ENCODE data around the gene HGD. TPM values are rescaled to one million over a fixed set of nuclear protein-coding genes. Genes with fewer than 3 reads are reported as not detected.

HGD gene
- total RNA-seq, 1 experiment from 2014 or later: 0.33 TPM

- H3K9me3 Mint-ChIP-seq: no peaks in the 10 kb centered on the region
- WGBS (ENCODE audit: extremely low coverage, insufficient read length, low lambda C conversion rate): no CpG with 5 or more reads among the region's 4 CpGs
These were observed 73.5 kb downstream of the HGD start for GRCh38 chr3:120608506-120608905.

More at GRCh38 chr3:120608506-120608905, 73.5 kb downstream of the HGD start:
- Histone ChIP-seq H3K14ac (ENCODE audit: insufficient read depth, low read length) (no peak overlapping the region), H2BK120ac (ENCODE audit: low read depth, low read length, poor library complexity, severe bottlenecking) (no peak overlapping the region), H3T11ph (ENCODE audit: low read length) (no peak overlapping the region), H3K4me2 (ENCODE audit: insufficient read depth, insufficient read length, low read length) (no peak overlapping the region), H3K23me2 (ENCODE audit: insufficient read length, low read depth, low read length, poor library complexity, severe bottlenecking) (no peaks in the 10 kb centered on the region), H4K91ac (ENCODE audit: insufficient read length, low read depth, low read length) (no peak overlapping the region), H2BK15ac (ENCODE audit: low read depth, low read length) (no peak overlapping the region), H3K27me3 (ENCODE audit: insufficient read depth, low read length) (no peaks in the 10 kb centered on the region), H3K23ac (ENCODE audit: insufficient read length, low read depth, low read length) (no peak overlapping the region), H3K79me2 (ENCODE audit: insufficient read depth, low read length) (no peaks in the 10 kb centered on the region), H3K79me1 (ENCODE audit: insufficient read depth, low read depth, low read length, poor library complexity, severe bottlenecking) (no peaks in the 10 kb centered on the region), H3K9me3 (ENCODE audit: control insufficient read depth, low read depth, low read length) (no peaks in the 10 kb centered on the region), H4K8ac (replicated peaks; ENCODE audit: insufficient read length, low read depth, low read length) (no peak overlapping the region), H3K56ac (ENCODE audit: insufficient read length, low read depth, low read length) (no peak overlapping the region), H2BK12ac (ENCODE audit: insufficient read length, low read depth, low read length) (no peak overlapping the region), H4K20me1 (ENCODE audit: control insufficient read depth, insufficient read depth, insufficient read length) (no peaks in the 10 kb centered on the region), H2BK20ac (ENCODE audit: low read depth, low read length, poor library complexity, severe bottlenecking) (no peak overlapping the region), H2BK5ac (ENCODE audit: insufficient read length, low read length) (no peak overlapping the region), H3K4me1 (ENCODE audit: insufficient read depth, low read length) (no peaks in the 10 kb centered on the region), H3K18ac (ENCODE audit: insufficient read length, low read depth, low read length) (no peak overlapping the region), H3K4ac (ENCODE audit: low read depth, low read length) (no peak overlapping the region), H4K5ac (ENCODE audit: insufficient read length, low read depth, low read length) (no peak overlapping the region), H3K27ac (ENCODE audit: insufficient read length, low read depth, low read length) (no peak overlapping the region), H3K9ac (ENCODE audit: extremely low read depth, insufficient read length, low read length) (no peak overlapping the region), H2AK5ac (ENCODE audit: insufficient read length, low read length) (no peak overlapping the region), H2AFZ (ENCODE audit: low read length) (no peak overlapping the region)
- Mint-ChIP-seq H3K27ac (no peak overlapping the region), H3K4me3 (no peak overlapping the region), H3K4me1 (peaks cover 6 to 9% of the 10 kb centered on the region in 2 experiments), H3K27me3 (ENCODE audit: low read depth) (no peaks in the 10 kb centered on the region), H3K36me3 (ENCODE audit: insufficient read depth in 1 of 3, low read depth in 3 of 3) (no peaks in the 10 kb centered on the region)
- no peak for DNase-seq
- no peak for TF ChIP-seq CTCF (conservative IDR thresholded peaks at IDR 0.05)
